IPS DF 6.9 (cell line): ENCODE data around the gene SLC22A23.

Experiments
- DNase-seq: peaks from one replicate; pipeline ENCODE4 v3.0.0-alpha.2; 2013; ENCODE audit warnings: low read depth, low spot score
- H3K27ac ChIP-seq: one replicate; pipeline ENCODE4 v1.5.1; 2013; ENCODE audit warnings: low read length, control low read depth
- H3K27me3 ChIP-seq: 2 replicates; pipeline ENCODE4 v1.6.1; 2013; ENCODE audit warnings: mild to moderate bottlenecking, low read length; ENCODE audit not compliant: control insufficient read depth, insufficient read depth
- H3K36me3 ChIP-seq: 2 replicates; pipeline ENCODE4 v1.6.1; 2013; ENCODE audit warnings: low read length; ENCODE audit not compliant: control insufficient read depth, insufficient read depth
- H3K4me1 ChIP-seq: 2 replicates; pipeline ENCODE4 v1.6.1; 2013; ENCODE audit warnings: low read length; ENCODE audit not compliant: control insufficient read depth, insufficient read depth
- H3K4me3 ChIP-seq: 2 replicates; pipeline ENCODE4 v1.5.1; 2013; ENCODE audit warnings: mild to moderate bottlenecking, low read length
- H3K9me3 ChIP-seq: 2 replicates; pipeline ENCODE4 v1.6.1; 2013; ENCODE audit warnings: low read length, inconsistent platforms; ENCODE audit not compliant: control insufficient read depth, insufficient read depth
- WGBS: extraction: QIAGEN DNeasy Blood & Tissue Kit; methylation state at CpG from one replicate; pipeline ENCODE4 v1.1.7; 2013; ENCODE audit warnings: mixed read lengths, missing lambda C conversion rate; ENCODE audit not compliant: insufficient read length, insufficient coverage; 5-methylcytosine and 5-hydroxymethylcytosine counted together

The SLC22A23 gene

GRCh38 chr6:3232017-3232945 lies 224.6 kb downstream of the SLC22A23 start:
- no CpG with 5 or more reads among the region's 23 CpGs for WGBS
- peak overlapping the region; percentile 65; the same call in 1 of the 2 replicates for H3K4me3 ChIP-seq
- no peaks in the 10 kb centered on the region for H3K9me3 ChIP-seq
- H3K27ac ChIP-seq = no peak overlapping the region
- no peaks in the 10 kb centered on the region for H3K36me3 ChIP-seq
- no peak for DNase-seq
- no peaks in the 10 kb centered on the region for H3K27me3 ChIP-seq
- H3K4me1 ChIP-seq = no peaks in the 10 kb centered on the region; the same call in 1 of the 2 replicates

- Histone ChIP-seq H3K27me3 (no peaks in the 10 kb centered on the region), H3K27ac (no peak overlapping the region)
- DNase-seq = no peak
Measured at GRCh38 chr6:3231247-3232016, 225.4 kb downstream of the SLC22A23 start.

GRCh38 chr6:3230900-3231246 lies 226.0 kb downstream of the SLC22A23 start:
- no CpG with 5 or more reads among the region's 11 CpGs for WGBS
- no peak for DNase-seq
- no peaks in the 10 kb centered on the region; the same call in none of the 2 replicates for H3K4me1 ChIP-seq
- H3K27me3 ChIP-seq = no peaks in the 10 kb centered on the region
- no peak overlapping the region for H3K27ac ChIP-seq
- H3K9me3 ChIP-seq = no peaks in the 10 kb centered on the region
- 0 out of 2 replicates have a peak, but pooled peaks cover 2% of the 10 kb centered on the region for H3K36me3 ChIP-seq
- peak overlapping the region; percentile 65; the same call in 1 of the 2 replicates for H3K4me3 ChIP-seq

More at GRCh38 chr6:3231247-3232016, 225.4 kb downstream of the SLC22A23 start:
- H3K4me3 ChIP-seq = peak overlapping the region; percentile 65; the same call in 1 of the 2 replicates
- H3K36me3 ChIP-seq = no peaks in the 10 kb centered on the region
- no peaks in the 10 kb centered on the region; the same call in 1 of the 2 replicates for H3K4me1 ChIP-seq
- no CpG with 5 or more reads among the region's 47 CpGs for WGBS
- no peaks in the 10 kb centered on the region for H3K9me3 ChIP-seq

- DNase-seq = no peak
- Histone ChIP-seq H3K9me3 (no peaks in the 10 kb centered on the region), H3K27ac (no peak overlapping the region), H3K27me3 (no peaks in the 10 kb centered on the region), H3K4me3 (no peak overlapping the region; the same call in 1 of the 2 replicates), H3K36me3 (0 out of 2 replicates have a peak, but pooled peaks cover 2% of the 10 kb centered on the region), H3K4me1 (no peaks in the 10 kb centered on the region; the same call in none of the 2 replicates)
- no CpG with 5 or more reads among the region's 11 CpGs for WGBS
Measured at GRCh38 chr6:3230256-3230882, 226.5 kb downstream of the SLC22A23 start.

- Histone ChIP-seq H3K4me3 (peak overlapping the region; percentile 37; the same call in 1 of the 2 replicates), H3K27ac (no peak overlapping the region), H3K36me3 (0 out of 2 replicates have a peak, but pooled peaks cover 2% of the 10 kb centered on the region), H3K4me1 (no peaks in the 10 kb centered on the region; the same call in none of the 2 replicates), H3K9me3 (no peaks in the 10 kb centered on the region), H3K27me3 (no peaks in the 10 kb centered on the region)
- WGBS = no CpG with 5 or more reads among the region's 28 CpGs
- DNase-seq = no peak
Measured at GRCh38 chr6:3229566-3230178, 227.2 kb downstream of the SLC22A23 start.

- no CpG with 5 or more reads among the region's 62 CpGs for WGBS
- Histone ChIP-seq H3K27ac (no peak overlapping the region), H3K4me1 (no peaks in the 10 kb centered on the region; the same call in 1 of the 2 replicates), H3K4me3 (peak overlapping the region; percentile 37; the same call in 1 of the 2 replicates), H3K9me3 (no peaks in the 10 kb centered on the region), H3K27me3 (no peaks in the 10 kb centered on the region), H3K36me3 (peaks cover 5% of the 10 kb centered on the region; the same call in 1 of the 2 replicates)
- DNase-seq = no peak
Measured at GRCh38 chr6:3228771-3229565, 227.9 kb downstream of the SLC22A23 start.

- no peaks in the 10 kb centered on the region; the same call in 1 of the 2 replicates for H3K4me1 ChIP-seq
- peaks cover 5% of the 10 kb centered on the region; the same call in 1 of the 2 replicates for H3K36me3 ChIP-seq
- no CpG with 5 or more reads among the region's 38 CpGs for WGBS
- no peaks in the 10 kb centered on the region for H3K9me3 ChIP-seq
- no peak overlapping the region for H3K27ac ChIP-seq
- no peak for DNase-seq
- no peaks in the 10 kb centered on the region for H3K27me3 ChIP-seq
- H3K4me3 ChIP-seq = peak overlapping the region; percentile 79
Measured at GRCh38 chr6:3228046-3228671, 228.7 kb downstream of the SLC22A23 start.

- Histone ChIP-seq H3K27me3 (no peaks in the 10 kb centered on the region), H3K9me3 (no peaks in the 10 kb centered on the region), H3K4me1 (no peaks in the 10 kb centered on the region; the same call in 1 of the 2 replicates), H3K27ac (no peak within 1 kb of the TSS), H3K36me3 (peaks cover 5% of the 10 kb centered on the region; the same call in 1 of the 2 replicates), H3K4me3 (peak within 1 kb of the TSS; percentile 79)
- WGBS = no CpG with 5 or more reads among the region's 66 CpGs
- no peak for DNase-seq
Measured at GRCh38 chr6:3227363-3228045, 229.3 kb downstream of the SLC22A23 start, which contains the start of gene TUBB2B. TUBB2B (minus strand) TSS chr6:3227653; CDS start chr6:3227543, 110 bp downstream.
